GM19438 (cell line): ENCODE data around the gene BZW1.

Experiments used
- ATAC-seq: cut with Tn5 transposase; IDR thresholded peaks from one replicate; pipeline ENCODE4 v1.9.1; 2021; ENCODE audit warnings: low read depth; ENCODE audit not compliant: unreplicated experiment

Gene BZW1

GRCh38 chr2:200811333-200812121 is at the start of gene BZW1:
Gene BZW1 (plus strand): TSS chr2:200811910. CDS start chr2:200813218, 1,308 bp downstream.
- ATAC-seq = peak; percentile 77

GRCh38 chr2:200762127-200762526 is 49.6 kb upstream of the BZW1 start:
- no peak for ATAC-seq

GRCh38 chr2:200763422-200763821 is 48.3 kb upstream of the BZW1 start:
- ATAC-seq = no peak

GRCh38 chr2:200765139-200765951 is 46.4 kb upstream of the BZW1 start:
- ATAC-seq = no peak

GRCh38 chr2:200765995-200766660 is 45.6 kb upstream of the BZW1 start:
- ATAC-seq = no peak

GRCh38 chr2:200767111-200767885 is 44.4 kb upstream of the BZW1 start:
- no peak for ATAC-seq

- no peak for ATAC-seq
These were observed 40.9 kb upstream of the BZW1 start for GRCh38 chr2:200770847-200771246.

- no peak for ATAC-seq
These were observed 39.1 kb upstream of the BZW1 start for GRCh38 chr2:200772620-200773019.

- ATAC-seq = no peak
These were observed 38.6 kb upstream of the BZW1 start for GRCh38 chr2:200773083-200773482.

- no peak for ATAC-seq
These were observed 36.8 kb upstream of the BZW1 start for GRCh38 chr2:200774920-200775319.

- ATAC-seq = no peak
These were observed 34.4 kb upstream of the BZW1 start for GRCh38 chr2:200777275-200777674.

- ATAC-seq = no peak
These were observed 33.7 kb upstream of the BZW1 start for GRCh38 chr2:200778038-200778437.

- ATAC-seq = no peak
These were observed 32.5 kb upstream of the BZW1 start for GRCh38 chr2:200779214-200779613.

GRCh38 chr2:200781616-200782015 is 30.1 kb upstream of the BZW1 start:
- no peak for ATAC-seq

GRCh38 chr2:200782251-200782650 is 29.5 kb upstream of the BZW1 start:
- no peak for ATAC-seq

- no peak for ATAC-seq
These were observed 27.5 kb upstream of the BZW1 start for GRCh38 chr2:200784215-200784614.

GRCh38 chr2:200786423-200786822 is 25.3 kb upstream of the BZW1 start:
- ATAC-seq = no peak

- no peak for ATAC-seq
These were observed 24.9 kb upstream of the BZW1 start for GRCh38 chr2:200786826-200787225.

GRCh38 chr2:200787351-200788120 is 24.2 kb upstream of the BZW1 start:
- no peak for ATAC-seq
